ENCODE measurements around the gene USP24. TPM values are rescaled to one million over a fixed set of nuclear protein-coding genes. Genes with fewer than 3 reads are reported as not detected.

USP24 gene
- total and polyA plus RNA-seq, 12 donors = 11.3 to 45.1 (median 25.9) TPM

- no peak for DNase-seq
- Histone ChIP-seq H3K36me3 (replicated peaks in 1 of 2) (no peaks in the 10 kb centered on the region), H3K9me3 (replicated peaks in 1 of 3) (no peaks in the 10 kb centered on the region), H3K27ac (no peak within 1 kb of the TSS), H3K27me3 (peaks cover 45% of the 10 kb centered on the region), H3K4me1 (replicated peaks in 1 of 2) (peaks cover 0 to 5% of the 10 kb centered on the region in 2 donors), H3K4me3 (no peak within 1 kb of the TSS)
- 0 to 4% (median 3%) methylated on average over 5 to 67 of the region's 67 CpGs for WGBS, 4 donors
- no peak for TF ChIP-seq CTCF (IDR thresholded peaks at IDR 0.05)
- no peak for TF ChIP-seq POLR2A (IDR thresholded peaks at IDR 0.05)
- intact Hi-C loops (cut with DNase I) = no loop called here
Observed at GRCh38 chr1:55039342-55040082, 175.7 kb downstream of the USP24 start, which contains the start of gene PCSK9. Gene PCSK9, plus strand, starts transcription at chr1:55039548. Its CDS starts 290 bp downstream, at chr1:55039838.

- Histone ChIP-seq H3K27ac (no peak overlapping the region), H3K36me3 (replicated peaks in 1 of 2) (no peaks in the 10 kb centered on the region), H3K4me1 (replicated peaks in 1 of 2) (peaks cover 0 to 5% of the 10 kb centered on the region in 2 donors), H3K4me3 (no peak overlapping the region), H3K27me3 (peaks cover 46% of the 10 kb centered on the region), H3K9me3 (replicated peaks in 1 of 3) (no peaks in the 10 kb centered on the region)
- intact Hi-C loops (cut with DNase I) = no loop called here
- TF ChIP-seq CTCF (IDR thresholded peaks at IDR 0.05) = no peak
- no peak for TF ChIP-seq POLR2A (IDR thresholded peaks at IDR 0.05)
- WGBS, 4 donors = 36 to 58% (median 47%) methylated on average over 6 to 9 of the region's 9 CpGs
- no peak for DNase-seq
Observed at GRCh38 chr1:55038974-55039341, 176.2 kb downstream of the USP24 start.

GRCh38 chr1:55038552-55038838, 176.7 kb downstream of the USP24 start:
- H3K36me3 ChIP-seq (replicated peaks in 1 of 2) = no peaks in the 10 kb centered on the region
- 49 to 90% (median 73%) methylated on average over 3 of the region's 3 CpGs for WGBS, 4 donors

More at GRCh38 chr1:55038552-55038838, 176.7 kb downstream of the USP24 start:
- no peaks in the 10 kb centered on the region for H3K9me3 ChIP-seq (replicated peaks in 1 of 3)
- H3K27me3 ChIP-seq = peaks cover 51% of the 10 kb centered on the region
- DNase-seq = no peak
- H3K4me1 ChIP-seq (replicated peaks in 1 of 2) = peaks cover 0 to 5% of the 10 kb centered on the region in 2 donors
- H3K27ac ChIP-seq = no peak overlapping the region
- H3K4me3 ChIP-seq = no peak overlapping the region
- no peak for TF ChIP-seq POLR2A (IDR thresholded peaks at IDR 0.05)
- no peak for TF ChIP-seq CTCF (IDR thresholded peaks at IDR 0.05)
- intact Hi-C loops (cut with DNase I) = no loop called here
